IMR-90 (cell line): ENCODE data around the gene ZNF646. TPM values are rescaled to one million over a fixed set of nuclear protein-coding genes. Genes with fewer than 3 reads are reported as not detected.

Experiments
- ATAC-seq: fragments of 200-7000 bp; cut with Tn5 transposase; 2 replicates; pipeline ENCODE4 v1.9.1; 2020; ENCODE audit warnings: low read depth, mild to moderate bottlenecking, moderate library complexity
- BruUV-seq: library from RNA; stranded (reverse); fragments of 400-500 nt; replicated peaks from 2 replicates; lab custom pipeline; 2021; lab: Mats Ljungman, UMichigan
- CTCF ChIA-PET: fragments of 300-600 bp; formaldehyde crosslinking; extraction: SDS; loops from one replicate; lab custom pipeline; 2021; ENCODE audit warnings: antibody characterized with exemption; lab: Yijun Ruan, JAX
- POLR2A ChIA-PET: fragments of 300-600 bp; sonication (Branson Sonifier 250); formaldehyde crosslinking; loops from one replicate; lab custom pipeline; 2022; ENCODE audit warnings: antibody characterized with exemption; ENCODE audit not compliant: unreplicated experiment; lab: Charles Lee
- DNase-seq: peaks from one replicate; pipeline ENCODE4 v3.0.0; 2013
- H2AFZ ChIP-seq: replicated peaks from 2 replicates; pipeline ENCODE3; 2013; ENCODE audit warnings: low read length, mild to moderate bottlenecking; ENCODE audit not compliant: poor library complexity
- H2AK5ac ChIP-seq: 2 replicates; pipeline ENCODE4 v1.6.1; 2013; ENCODE audit warnings: low read depth, low read length, inconsistent platforms
- H2AK9ac ChIP-seq: replicated peaks from 2 replicates; pipeline ENCODE3; 2013; ENCODE audit warnings: mild to moderate bottlenecking, low read depth, low read length, moderate library complexity; ENCODE audit not compliant: poor library complexity
- H2BK120ac ChIP-seq: 2 replicates; pipeline ENCODE4 v1.6.1; 2013; ENCODE audit warnings: low read depth, low read length, inconsistent platforms
- H2BK15ac ChIP-seq: 3 replicates; pipeline ENCODE4 v1.6.1; 2013; ENCODE audit warnings: low read depth, low read length, inconsistent platforms
- H2BK20ac ChIP-seq: 2 replicates; pipeline ENCODE4 v1.6.1; 2013; ENCODE audit warnings: low read depth, mild to moderate bottlenecking, inconsistent platforms, low read length, moderate library complexity
- H2BK5ac ChIP-seq: 2 replicates; pipeline ENCODE4 v1.6.1; 2013; ENCODE audit warnings: mild to moderate bottlenecking, low read depth, low read length, inconsistent platforms; ENCODE audit not compliant: poor library complexity, severe bottlenecking
- H3K14ac ChIP-seq: replicated peaks from 2 replicates; pipeline ENCODE4 v1.6.1; 2013; ENCODE audit warnings: low read depth, low read length, inconsistent platforms
- H3K18ac ChIP-seq: 2 replicates; pipeline ENCODE4 v1.6.1; 2013; ENCODE audit warnings: low read depth, low read length, control low read depth
- H3K23ac ChIP-seq: 2 replicates; pipeline ENCODE4 v1.6.1; 2013; ENCODE audit warnings: low read depth, low read length, inconsistent platforms
- H3K27ac ChIP-seq: 2 replicates; pipeline ENCODE4 v1.5.1; 2013; ENCODE audit warnings: mild to moderate bottlenecking, control low read depth, low read length; ENCODE audit not compliant: insufficient read depth
- H3K27me3 ChIP-seq: 2 replicates; pipeline ENCODE4 v1.6.1; 2013; ENCODE audit warnings: low read length; ENCODE audit not compliant: control insufficient read depth, insufficient read depth
- H3K36me3 ChIP-seq: 2 replicates; pipeline ENCODE4 v1.6.1; 2013; ENCODE audit warnings: low read length, mixed read lengths; ENCODE audit not compliant: control insufficient read depth, insufficient read depth
- H3K4ac ChIP-seq: 2 replicates; pipeline ENCODE4 v1.6.1; 2013; ENCODE audit warnings: low read depth, low read length, inconsistent platforms
- H3K4me1 ChIP-seq: 2 replicates; pipeline ENCODE4 v1.6.1; 2013; ENCODE audit warnings: low read length, mixed read lengths; ENCODE audit not compliant: control insufficient read depth, insufficient read depth
- H3K4me2 ChIP-seq: 2 replicates; pipeline ENCODE4 v1.6.1; 2013; ENCODE audit warnings: low read depth, mild to moderate bottlenecking, control low read depth, low read length, moderate library complexity
- H3K4me3 ChIP-seq: 2 replicates; pipeline ENCODE4 v1.5.1; 2013; ENCODE audit warnings: low read depth, mild to moderate bottlenecking, control low read depth, low read length, moderate library complexity; ENCODE audit not compliant: insufficient read depth
- H3K56ac ChIP-seq: 2 replicates; pipeline ENCODE4 v1.6.1; 2013; ENCODE audit warnings: low read length, inconsistent platforms; ENCODE audit not compliant: insufficient read depth; ENCODE audit errors: extremely low read depth
- H3K79me1 ChIP-seq, 2 experiments: 2 replicates each; pipeline ENCODE4 v1.6.1; 2013; ENCODE audit warnings: low read length in 2 of 2, inconsistent platforms in 1 of 2, low read depth in 1 of 2
- H3K9ac ChIP-seq: 2 replicates; pipeline ENCODE4 v1.6.1; 2013; ENCODE audit warnings: low read depth, low read length, control low read depth
- H3K9me1 ChIP-seq: 2 replicates; pipeline ENCODE4 v1.6.1; 2013; ENCODE audit warnings: low read length, inconsistent platforms; ENCODE audit not compliant: insufficient read depth
- H3K9me3 ChIP-seq: 2 replicates; pipeline ENCODE4 v1.6.1; 2013; ENCODE audit warnings: low read length; ENCODE audit not compliant: control insufficient read depth, insufficient read depth
- H4K20me1 ChIP-seq: 2 replicates; pipeline ENCODE4 v1.6.1; 2013; ENCODE audit warnings: low read length, inconsistent platforms; ENCODE audit not compliant: insufficient read depth
- H4K5ac ChIP-seq: 2 replicates; pipeline ENCODE4 v1.6.1; 2013; ENCODE audit warnings: mild to moderate bottlenecking, low read depth, low read length, control low read depth
- H4K8ac ChIP-seq, 2 experiments: 2 replicates each; pipeline ENCODE4 v1.6.1; 2013; ENCODE audit warnings: low read depth in 2 of 2, low read length in 2 of 2, control low read depth in 1 of 2, inconsistent platforms in 1 of 2
- H4K91ac ChIP-seq: 2 replicates; pipeline ENCODE4 v1.6.1; 2013; ENCODE audit warnings: low read depth, low read length, inconsistent platforms; ENCODE audit not compliant: insufficient read depth
- CEBPB ChIP-seq: IDR thresholded peaks from 2 replicates; pipeline ENCODE4 v1.6.1; 2012; ENCODE audit warnings: low read depth, low read length, improper control_type of control experiment
- CTCF ChIP-seq: conservative IDR thresholded peaks from 2 replicates; pipeline ENCODE4 v1.5.1; 2012; ENCODE audit warnings: mild to moderate bottlenecking, low read depth, low read length, improper control_type of control experiment
- ELK1 ChIP-seq: fragments of 150-350 bp; IDR thresholded peaks from 2 replicates; pipeline ENCODE4 v1.6.1; 2016; ENCODE audit warnings: low read depth, mild to moderate bottlenecking, low read length, moderate library complexity, borderline replicate concordance
- MAZ ChIP-seq: IDR thresholded peaks from 2 replicates; pipeline ENCODE4 v1.6.1; 2012; ENCODE audit warnings: low read depth, mild to moderate bottlenecking, low read length, improper control_type of control experiment, moderate library complexity, borderline replicate concordance
- RAD21 ChIP-seq: IDR thresholded peaks from 2 replicates; pipeline ENCODE4 v1.6.1; 2012; ENCODE audit warnings: low read length, improper control_type of control experiment
- RFX5 ChIP-seq: IDR thresholded peaks from 2 replicates; pipeline ENCODE4 v1.8.0; 2012; ENCODE audit warnings: low read depth, mild to moderate bottlenecking, low read length, moderate library complexity
- USF2 ChIP-seq: fragments of 150-350 bp; IDR thresholded peaks from 2 replicates; pipeline ENCODE4 v1.6.1; 2017; ENCODE audit warnings: mild to moderate bottlenecking, antibody characterized with exemption, low read length, low read depth
- WGBS, 2 experiments: methylation state at CpG; one replicate each; pipeline versions ENCODE4 v1.1.5 to v1.1.7; 2013; ENCODE audit warnings: missing lambda C conversion rate in 2 of 2; ENCODE audit not compliant: insufficient read length in 1 of 2; ENCODE audit errors: extremely low coverage in 2 of 2; 5-methylcytosine and 5-hydroxymethylcytosine counted together
- dilution Hi-C: fragments of 300-500 bp; cut with HindIII; formaldehyde crosslinking; loops from one replicate; pipeline ENCODE4 v1.14.3; 2018; ENCODE audit warnings: low sequenced_read_pairs; ENCODE audit not compliant: unreplicated experiment
- in situ Hi-C: fragments of 300-500 bp; cut with MboI; formaldehyde crosslinking; loops from 3 replicates; pipeline ENCODE4 v1.14.3; 2019; ENCODE audit warnings: low sequenced_read_pairs, inconsistent platforms, mixed read lengths
- intact Hi-C: fragments of 100-400 bp; cut with micrococcal nuclease; formaldehyde crosslinking; loops from 2 replicates; pipeline ENCODE4 v1.10.0; 2022
- polyA plus RNA-seq, 3 experiments: library from polyadenylated mRNA; depleted of rRNA; stranded (reverse); fragments of >200 nt; gene quantifications; 2 replicates each; pipeline ENCODE4 v1.2.3, GENCODE V29; 2012; ENCODE audit warnings: low replicate concordance in 1 of 3
- total RNA-seq: library from RNA; depleted of rRNA; stranded (reverse); fragments of >200 nt; gene quantifications from 2 replicates; pipeline ENCODE4 v1.2.3, GENCODE V29; 2012

ZNF646 gene
- total and polyA plus RNA-seq, 2 of the 4 experiments (the other 2 are of a cell fraction): 4.9 to 6.8 TPM

- 65% methylated on average over 4 of the region's 15 CpGs; no CpG with 5 or more reads in 1 of the 2 experiments for WGBS, 2 experiments
- in situ Hi-C loops: loop anchor here (10.0 kb wide), 1 partner anchor 104 kb away; the partner anchor contains the start of gene HSD3B7
- TF ChIP-seq CEBPB (no peak), MAZ (no peak), RFX5 (no peak), USF2 (no peak), ELK1 (no peak), RAD21 (no peak), CTCF (no peak)
- Histone ChIP-seq H3K4me2 (no peak within 1 kb of the TSS), H3K9me1 (peaks cover 12% of the 10 kb centered on the region), H3K4me1 (peaks cover 3% of the 10 kb centered on the region), H4K20me1 (peaks cover 12% of the 10 kb centered on the region), H3K4me3 (no peak within 1 kb of the TSS), H3K9me3 (no peaks in the 10 kb centered on the region), H3K27me3 (no peaks in the 10 kb centered on the region), H2BK15ac (no peak within 1 kb of the TSS), H3K4ac (no peak within 1 kb of the TSS), H3K56ac (no peak within 1 kb of the TSS), H2BK5ac (no peak within 1 kb of the TSS), H2AFZ (no peak within 1 kb of the TSS), H4K8ac (no peak within 1 kb of the TSS), H2BK20ac (no peak within 1 kb of the TSS), H3K14ac (no peak within 1 kb of the TSS), H3K27ac (no peak within 1 kb of the TSS), H3K36me3 (peaks cover 44% of the 10 kb centered on the region), H2AK9ac (peak within 1 kb of the TSS; percentile 5), H2AK5ac (no peak within 1 kb of the TSS), H3K79me1 (peaks cover 28 to 61% of the 10 kb centered on the region in 2 experiments), H4K5ac (no peak within 1 kb of the TSS), H4K91ac (no peak within 1 kb of the TSS), H3K23ac (no peak within 1 kb of the TSS), H3K9ac (no peak within 1 kb of the TSS), H3K18ac (no peak within 1 kb of the TSS), H2BK120ac (no peak within 1 kb of the TSS)
- ChIA-PET POLR2A (no interaction called here), CTCF (no interaction called here)
- DNase-seq: no peak
- BruUV-seq: no TSS peak
- dilution Hi-C loops: no loop called here
- ATAC-seq: no peak
- intact Hi-C loops: no loop called here
These were observed 14.4 kb downstream of the ZNF646 start, which contains the start of gene PRSS53 for GRCh38 chr16:31088459-31089183. Gene PRSS53 (minus strand): TSS chr16:31088943. CDS start chr16:31088809, 134 bp downstream.
